Nephron progenitor cell (in vitro differentiated cells): ENCODE measurements around the gene SMIM8.
A peak's percentile ranks its signal among the peaks of the same experiment; 100 is the strongest.

Experiments used
- DNase-seq: peaks from one replicate; pipeline ENCODE4 v3.0.0; 2021
- H3K27ac Mint-ChIP-seq: 2 replicates; pipeline ENCODE4 v1.8.0; 2021; ENCODE audit warnings: mild to moderate bottlenecking, moderate library complexity, mixed read lengths
- H3K27me3 Mint-ChIP-seq: 2 replicates; pipeline ENCODE4 v1.8.0; 2021; ENCODE audit warnings: mild to moderate bottlenecking, low read depth, mixed read lengths; ENCODE audit not compliant: poor library complexity
- H3K36me3 Mint-ChIP-seq: 2 replicates; pipeline ENCODE4 v1.8.0; 2021; ENCODE audit warnings: low read depth, mixed read lengths
- H3K4me1 Mint-ChIP-seq: 2 replicates; pipeline ENCODE4 v1.8.0; 2021; ENCODE audit warnings: mixed read lengths
- H3K4me3 Mint-ChIP-seq: 2 replicates; pipeline ENCODE4 v1.8.0; 2021; ENCODE audit warnings: mild to moderate bottlenecking, moderate library complexity, mixed read lengths
- H3K9me3 Mint-ChIP-seq: 2 replicates; pipeline ENCODE4 v1.8.0; 2021; ENCODE audit warnings: mild to moderate bottlenecking, moderate library complexity, mixed read lengths
- TF ChIP-seq, protein P1 (sequence below): fragments of 200-600 bp; sonication (generic); IDR thresholded peaks from 2 replicates; pipeline ENCODE4 v1.5.0; 2021; ENCODE audit warnings: antibody characterized with exemption

The SMIM8 gene

DNA sequence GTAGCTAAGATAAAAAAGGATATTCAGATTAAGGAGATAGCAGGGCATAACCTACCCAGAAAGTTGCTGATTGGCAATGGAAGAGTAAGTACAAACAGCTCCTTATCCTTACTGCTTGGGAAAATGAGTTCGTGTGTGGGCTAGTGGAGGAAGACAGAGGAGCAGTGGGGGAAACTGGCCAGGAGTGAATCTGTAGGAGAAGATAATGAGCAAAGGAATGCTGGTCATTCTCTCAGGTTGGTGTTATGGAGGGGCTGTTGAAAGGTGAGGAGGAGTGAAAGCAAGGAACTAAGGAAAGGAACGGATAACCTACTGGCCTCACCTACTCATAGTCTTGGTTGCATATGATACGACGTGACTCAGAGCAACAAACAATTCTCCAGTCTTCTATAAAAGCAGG lies 14.0 kb downstream of the SMIM8 start:
- Mint-ChIP-seq H3K36me3 (peaks cover 21% of the 10 kb centered on the region), H3K27me3 (no peaks in the 10 kb centered on the region), H3K4me1 (peaks cover 26% of the 10 kb centered on the region), H3K27ac (no peak overlapping the region), H3K9me3 (no peaks in the 10 kb centered on the region), H3K4me3 (no peak overlapping the region)
- TF ChIP-seq, protein P1, sequence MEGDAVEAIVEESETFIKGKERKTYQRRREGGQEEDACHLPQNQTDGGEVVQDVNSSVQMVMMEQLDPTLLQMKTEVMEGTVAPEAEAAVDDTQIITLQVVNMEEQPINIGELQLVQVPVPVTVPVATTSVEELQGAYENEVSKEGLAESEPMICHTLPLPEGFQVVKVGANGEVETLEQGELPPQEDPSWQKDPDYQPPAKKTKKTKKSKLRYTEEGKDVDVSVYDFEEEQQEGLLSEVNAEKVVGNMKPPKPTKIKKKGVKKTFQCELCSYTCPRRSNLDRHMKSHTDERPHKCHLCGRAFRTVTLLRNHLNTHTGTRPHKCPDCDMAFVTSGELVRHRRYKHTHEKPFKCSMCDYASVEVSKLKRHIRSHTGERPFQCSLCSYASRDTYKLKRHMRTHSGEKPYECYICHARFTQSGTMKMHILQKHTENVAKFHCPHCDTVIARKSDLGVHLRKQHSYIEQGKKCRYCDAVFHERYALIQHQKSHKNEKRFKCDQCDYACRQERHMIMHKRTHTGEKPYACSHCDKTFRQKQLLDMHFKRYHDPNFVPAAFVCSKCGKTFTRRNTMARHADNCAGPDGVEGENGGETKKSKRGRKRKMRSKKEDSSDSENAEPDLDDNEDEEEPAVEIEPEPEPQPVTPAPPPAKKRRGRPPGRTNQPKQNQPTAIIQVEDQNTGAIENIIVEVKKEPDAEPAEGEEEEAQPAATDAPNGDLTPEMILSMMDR, result no peak
- no peak for DNase-seq

DNA sequence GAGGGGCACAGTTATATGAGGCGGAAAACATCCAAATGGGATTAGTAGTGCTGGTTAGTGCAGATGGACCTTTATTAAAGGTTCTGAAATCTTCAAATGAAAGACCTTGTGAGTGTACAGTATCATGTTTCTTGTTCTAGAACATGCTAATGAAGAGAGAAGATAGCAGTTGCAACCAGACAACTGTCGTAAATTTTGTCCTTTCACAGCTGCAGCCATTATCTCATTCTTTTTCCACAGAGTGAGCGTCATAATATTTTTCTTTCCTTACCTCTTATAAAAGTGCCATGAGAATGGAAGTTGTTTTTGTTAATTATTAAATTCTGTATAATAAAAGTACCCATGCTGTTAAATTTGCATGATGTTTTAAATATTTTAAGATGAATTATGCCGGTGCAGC lies 17.8 kb downstream of the SMIM8 start:
- Mint-ChIP-seq H3K27ac (no peak overlapping the region), H3K4me1 (peaks cover 49% of the 10 kb centered on the region), H3K36me3 (peaks cover 10% of the 10 kb centered on the region), H3K9me3 (no peaks in the 10 kb centered on the region), H3K27me3 (no peaks in the 10 kb centered on the region), H3K4me3 (no peak overlapping the region)
- TF ChIP-seq, protein P1, result no peak
- no peak for DNase-seq

DNA sequence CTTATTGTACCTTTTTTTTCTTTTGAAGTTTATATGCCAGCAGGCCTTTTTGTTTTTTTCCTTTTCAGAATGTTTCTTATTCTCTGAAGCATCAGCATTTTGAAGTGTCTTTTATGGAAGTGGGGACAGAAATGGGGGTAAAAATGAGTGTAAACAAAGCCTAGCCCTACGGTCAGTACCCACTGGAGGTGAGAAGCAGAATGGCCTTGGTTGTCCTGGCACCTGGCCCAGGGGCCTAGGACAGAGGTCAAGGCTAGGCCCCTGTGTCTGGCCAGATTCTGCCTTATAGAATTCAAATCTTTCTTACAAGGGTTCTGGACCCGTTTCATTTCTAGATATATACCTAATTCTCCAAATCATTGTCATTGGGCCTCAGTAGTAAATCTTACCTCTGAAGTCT lies 18.8 kb downstream of the SMIM8 start:
- H3K4me1 Mint-ChIP-seq, result peaks cover 47% of the 10 kb centered on the region
- H3K4me3 Mint-ChIP-seq, result no peak overlapping the region
- TF ChIP-seq, protein P1, result no peak
- H3K36me3 Mint-ChIP-seq, result peaks cover 10% of the 10 kb centered on the region
- H3K9me3 Mint-ChIP-seq, result no peaks in the 10 kb centered on the region
- H3K27me3 Mint-ChIP-seq, result no peaks in the 10 kb centered on the region
- H3K27ac Mint-ChIP-seq, result no peak overlapping the region
- no peak for DNase-seq

DNA sequence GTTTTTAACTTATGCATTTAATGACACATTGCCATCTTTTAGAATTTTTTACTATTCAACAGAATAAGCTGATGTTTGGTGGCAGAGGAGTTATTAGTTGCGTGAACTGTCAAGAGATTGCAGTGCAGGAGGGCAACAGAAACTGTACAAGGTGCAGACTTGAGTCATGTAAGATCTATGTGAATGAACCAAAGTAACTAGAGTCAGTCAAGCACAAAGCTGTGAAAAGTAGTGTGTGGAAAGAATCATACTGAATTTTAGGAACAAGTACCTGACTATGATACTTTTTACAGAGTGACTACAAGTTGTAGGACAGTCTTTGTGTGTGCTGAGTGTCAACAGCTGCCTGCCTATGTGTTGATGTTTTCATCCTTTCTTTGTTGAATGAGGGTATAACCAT lies 19.5 kb downstream of the SMIM8 start:
- no peak for DNase-seq
- Mint-ChIP-seq H3K4me3 (no peak overlapping the region), H3K36me3 (peaks cover 13% of the 10 kb centered on the region), H3K4me1 (peaks cover 43% of the 10 kb centered on the region), H3K27me3 (no peaks in the 10 kb centered on the region), H3K27ac (peak overlapping the region; percentile 12), H3K9me3 (no peaks in the 10 kb centered on the region)
- TF ChIP-seq, protein P1, result no peak

DNA sequence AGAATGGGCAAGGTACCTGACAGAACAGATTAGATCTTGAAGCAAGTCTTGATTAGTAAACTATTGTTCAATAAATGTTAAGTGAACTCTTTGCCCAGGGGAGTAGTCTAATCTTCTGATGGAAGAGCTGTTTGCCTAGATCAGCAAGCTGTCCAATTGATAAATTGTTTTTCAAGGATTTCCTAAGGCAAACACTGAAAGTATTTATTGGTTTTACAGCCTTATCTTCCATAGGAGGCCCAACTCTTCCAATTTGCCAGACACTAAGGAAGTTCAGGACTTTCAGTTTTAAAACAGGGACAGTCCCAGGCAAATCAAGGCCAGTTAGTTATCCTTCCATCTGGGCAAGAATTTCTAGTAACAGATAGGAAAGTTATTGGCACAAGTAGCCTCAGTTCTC lies 20.4 kb downstream of the SMIM8 start:
- no peak overlapping the region for H3K4me3 Mint-ChIP-seq
- no peak for DNase-seq
- peaks cover 19% of the 10 kb centered on the region for H3K36me3 Mint-ChIP-seq
- H3K27me3 Mint-ChIP-seq, result no peaks in the 10 kb centered on the region
- H3K9me3 Mint-ChIP-seq, result no peaks in the 10 kb centered on the region
- TF ChIP-seq, protein P1, result no peak
- H3K27ac Mint-ChIP-seq, result peak overlapping the region; percentile 12
- H3K4me1 Mint-ChIP-seq, result peaks cover 43% of the 10 kb centered on the region

DNA sequence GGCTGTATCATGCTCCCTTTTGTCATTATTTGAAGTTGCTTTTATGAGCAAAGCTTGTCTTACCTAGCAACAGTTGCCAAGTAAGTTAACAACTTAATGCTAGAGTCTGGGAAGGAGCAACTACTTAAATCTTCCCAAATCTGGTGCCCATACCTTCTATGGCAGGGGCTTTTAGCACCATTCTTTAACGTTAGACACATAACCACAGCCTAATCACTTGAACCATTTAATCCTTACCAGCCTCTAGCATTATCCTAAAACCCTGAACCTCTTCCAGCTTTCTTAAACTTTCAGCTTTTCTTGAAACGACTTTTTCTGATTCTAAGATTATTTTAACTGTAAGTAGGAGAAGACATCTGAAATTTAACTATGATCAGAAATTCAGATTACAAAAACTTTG lies 22.3 kb downstream of the SMIM8 start, which contains the start of gene C6orf163:
C6orf163 (plus strand) TSS at position 83 of the 400 bp plus-strand sequence; CDS start at position 370, 287 bp downstream.
- no peak within 1 kb of the TSS for H3K27ac Mint-ChIP-seq
- no peak for DNase-seq
- TF ChIP-seq, protein P1, result no peak
- H3K4me1 Mint-ChIP-seq, result peaks cover 39% of the 10 kb centered on the region
- H3K9me3 Mint-ChIP-seq, result no peaks in the 10 kb centered on the region
- peaks cover 19% of the 10 kb centered on the region for H3K36me3 Mint-ChIP-seq
- H3K4me3 Mint-ChIP-seq, result no peak within 1 kb of the TSS
- no peaks in the 10 kb centered on the region for H3K27me3 Mint-ChIP-seq
